Gastrocnemius medialis (tissue), 4 donors: ENCODE measurements around the gene ADIPOR2. TPM values are rescaled to one million over a fixed set of nuclear protein-coding genes. Genes with fewer than 3 reads are reported as not detected.
A peak's percentile ranks its signal among the peaks of the same experiment; 100 is the strongest.

Experiments
- ATAC-seq, 2 donors: fragments of 150-250 bp; one replicate each; pipeline ENCODE4 v1.9.1; 2016
- DNase-seq, 2 donors: peaks; one replicate each; pipeline ENCODE4 v3.0.0-alpha.2; 2019
- H3K27ac ChIP-seq, 4 donors: fragments of 200-600 bp; sonication (generic); 1 replicate in 1 of 4; 2 replicates in 3 of 4; pipeline ENCODE4 v1.5.1; 2016 to 2018; ENCODE audit warnings: mild to moderate bottlenecking in 2 of 4, moderate library complexity in 1 of 4
- H3K27me3 ChIP-seq, 3 donors: fragments of 200-600 bp; sonication (generic) in 2 of 3; 1 replicate in 1 of 3; 2 replicates in 2 of 3; pipeline versions ENCODE4 v1.5.1 to v1.6.0; 2016 to 2019; ENCODE audit warnings: mild to moderate bottlenecking in 1 of 3, moderate library complexity in 1 of 3
- H3K36me3 ChIP-seq, 2 donors: fragments of 200-600 bp; sonication (generic) in 1 of 2; one replicate each; pipeline ENCODE4 v1.5.1; 2017 to 2018
- H3K4me1 ChIP-seq, 2 donors: fragments of 200-600 bp; sonication (generic) in 1 of 2; one replicate each; pipeline ENCODE4 v1.5.1; 2016 to 2017; ENCODE audit warnings: mild to moderate bottlenecking in 2 of 2
- H3K4me3 ChIP-seq, 4 donors: fragments of 200-600 bp; sonication (generic) in 3 of 4; 1 replicate in 1 of 4; 2 replicates in 3 of 4; pipeline ENCODE4 v1.5.1; 2016 to 2019; ENCODE audit warnings: mild to moderate bottlenecking in 2 of 4
- H3K9me3 ChIP-seq, 3 donors: fragments of 200-600 bp; sonication (generic) in 2 of 3; 1 replicate in 1 of 3; 2 replicates in 2 of 3; pipeline ENCODE4 v1.5.1; 2016 to 2019
- POLR2A ChIP-seq, 2 donors: fragments of 450-650 bp; IDR thresholded peaks; one replicate each; pipeline ENCODE4 v1.6.1; 2017; ENCODE audit warnings: antibody characterized with exemption in 2 of 2, mild to moderate bottlenecking in 2 of 2, moderate library complexity in 2 of 2
- in situ Hi-C, 4 donors: fragments of 200-750 bp; cut with MboI; loops; one replicate each; pipeline versions ENCODE4 v1.15.0 to v1.8.0; 2017; ENCODE audit warnings: low sequenced_read_pairs in 4 of 4
- intact Hi-C: fragments of 100-400 bp; cut with DNase I; formaldehyde crosslinking; loops from one replicate; pipeline ENCODE4 v1.15.1; 2023; ENCODE audit warnings: low total_unique reads
- total RNA-seq, 4 donors: library from RNA; depleted of rRNA; stranded (reverse); fragments of >200 nt; gene quantifications; one replicate each; pipeline versions ENCODE4 v1.1.0 to v1.2.3, GENCODE V29; 2016
- TF ChIP-seq, protein P1 (sequence below), 5 experiments: fragments of 450-650 bp in 3 of 5; fragments of 200-600 bp in 2 of 5; sonication (generic) in 2 of 5; IDR thresholded peaks in 4 of 5; conservative IDR thresholded peaks in 1 of 5; 1 replicate in 4 of 5; 2 replicates in 1 of 5; pipeline ENCODE4 v1.5.1; 2016 to 2019; ENCODE audit warnings: antibody characterized with exemption in 5 of 5, mild to moderate bottlenecking in 3 of 5, moderate library complexity in 3 of 5

ADIPOR2 gene
- total RNA-seq, 4 donors from 2014 or later: 18.9 to 47.4 (median 25.1) TPM

DNA sequence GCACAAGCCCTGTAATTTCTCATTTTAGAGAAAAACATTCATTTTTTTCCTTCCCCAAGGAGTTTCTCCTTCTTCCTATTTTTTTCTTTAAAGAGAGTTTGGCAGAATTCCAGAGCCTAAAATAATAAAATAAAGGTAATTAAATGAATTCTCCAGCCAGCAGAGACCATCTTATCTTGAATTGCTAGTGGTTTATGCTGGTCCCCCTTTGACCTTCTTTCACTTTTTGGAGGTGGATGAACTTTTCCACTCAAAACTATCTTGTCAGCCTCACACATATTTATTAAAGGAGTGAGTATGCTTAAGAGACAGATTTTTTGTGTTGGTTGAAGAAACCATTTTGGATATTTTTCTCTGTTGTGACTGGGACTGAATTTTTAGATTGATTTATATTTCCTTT, 47.6 kb downstream of the ADIPOR2 start:
- DNase-seq: no peak
- Histone ChIP-seq H3K4me3 (no peak overlapping the region), H3K36me3 (no peaks in the 10 kb centered on the region), H3K27me3 (no peaks in the 10 kb centered on the region), H3K27ac (peak overlapping the region; percentile 70 to 81 (median 78)), H3K9me3 (no peaks in the 10 kb centered on the region), H3K4me1 (peaks cover 50 to 67% of the 10 kb centered on the region in 2 donors)
- TF ChIP-seq POLR2A (IDR thresholded peaks at IDR 0.05): no peak
- intact Hi-C loops: no loop called here
- no peak for ATAC-seq
- in situ Hi-C loops: no loop called here

DNA sequence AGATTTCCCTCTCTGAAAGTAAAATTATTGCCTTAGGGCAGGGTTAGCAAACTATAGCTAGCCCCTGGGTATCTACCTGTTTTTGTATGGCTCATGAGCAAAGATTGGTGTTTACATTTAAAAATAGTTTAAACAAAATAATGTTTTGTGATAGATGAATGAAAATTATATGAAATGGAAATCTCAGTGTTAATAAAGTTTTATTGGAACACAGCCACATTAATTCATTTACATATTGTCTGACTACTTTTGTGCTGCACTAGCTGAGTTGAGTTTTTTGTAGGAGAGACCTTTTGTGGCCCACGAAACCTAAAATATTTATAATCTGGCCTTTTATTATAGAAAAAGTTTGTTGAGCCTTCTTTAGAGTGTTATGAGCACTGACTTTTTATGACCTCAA, 48.5 kb downstream of the ADIPOR2 start:
- H3K4me3 ChIP-seq: no peak overlapping the region
- peaks cover 50 to 67% of the 10 kb centered on the region in 2 donors for H3K4me1 ChIP-seq
- no peak for TF ChIP-seq POLR2A (IDR thresholded peaks at IDR 0.05)
- TF ChIP-seq, protein P1, sequence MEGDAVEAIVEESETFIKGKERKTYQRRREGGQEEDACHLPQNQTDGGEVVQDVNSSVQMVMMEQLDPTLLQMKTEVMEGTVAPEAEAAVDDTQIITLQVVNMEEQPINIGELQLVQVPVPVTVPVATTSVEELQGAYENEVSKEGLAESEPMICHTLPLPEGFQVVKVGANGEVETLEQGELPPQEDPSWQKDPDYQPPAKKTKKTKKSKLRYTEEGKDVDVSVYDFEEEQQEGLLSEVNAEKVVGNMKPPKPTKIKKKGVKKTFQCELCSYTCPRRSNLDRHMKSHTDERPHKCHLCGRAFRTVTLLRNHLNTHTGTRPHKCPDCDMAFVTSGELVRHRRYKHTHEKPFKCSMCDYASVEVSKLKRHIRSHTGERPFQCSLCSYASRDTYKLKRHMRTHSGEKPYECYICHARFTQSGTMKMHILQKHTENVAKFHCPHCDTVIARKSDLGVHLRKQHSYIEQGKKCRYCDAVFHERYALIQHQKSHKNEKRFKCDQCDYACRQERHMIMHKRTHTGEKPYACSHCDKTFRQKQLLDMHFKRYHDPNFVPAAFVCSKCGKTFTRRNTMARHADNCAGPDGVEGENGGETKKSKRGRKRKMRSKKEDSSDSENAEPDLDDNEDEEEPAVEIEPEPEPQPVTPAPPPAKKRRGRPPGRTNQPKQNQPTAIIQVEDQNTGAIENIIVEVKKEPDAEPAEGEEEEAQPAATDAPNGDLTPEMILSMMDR (IDR thresholded peaks at IDR 0.05 in 4 of 5, conservative IDR thresholded peaks at IDR 0.05 in 1 of 5): no peak
- H3K27me3 ChIP-seq: no peaks in the 10 kb centered on the region
- intact Hi-C loops: no loop called here
- in situ Hi-C loops: no loop called here
- peak overlapping the region; percentile 70 to 81 (median 78) for H3K27ac ChIP-seq
- ATAC-seq (no peak), DNase-seq (no peak)
- no peaks in the 10 kb centered on the region for H3K9me3 ChIP-seq
- no peaks in the 10 kb centered on the region for H3K36me3 ChIP-seq

DNA sequence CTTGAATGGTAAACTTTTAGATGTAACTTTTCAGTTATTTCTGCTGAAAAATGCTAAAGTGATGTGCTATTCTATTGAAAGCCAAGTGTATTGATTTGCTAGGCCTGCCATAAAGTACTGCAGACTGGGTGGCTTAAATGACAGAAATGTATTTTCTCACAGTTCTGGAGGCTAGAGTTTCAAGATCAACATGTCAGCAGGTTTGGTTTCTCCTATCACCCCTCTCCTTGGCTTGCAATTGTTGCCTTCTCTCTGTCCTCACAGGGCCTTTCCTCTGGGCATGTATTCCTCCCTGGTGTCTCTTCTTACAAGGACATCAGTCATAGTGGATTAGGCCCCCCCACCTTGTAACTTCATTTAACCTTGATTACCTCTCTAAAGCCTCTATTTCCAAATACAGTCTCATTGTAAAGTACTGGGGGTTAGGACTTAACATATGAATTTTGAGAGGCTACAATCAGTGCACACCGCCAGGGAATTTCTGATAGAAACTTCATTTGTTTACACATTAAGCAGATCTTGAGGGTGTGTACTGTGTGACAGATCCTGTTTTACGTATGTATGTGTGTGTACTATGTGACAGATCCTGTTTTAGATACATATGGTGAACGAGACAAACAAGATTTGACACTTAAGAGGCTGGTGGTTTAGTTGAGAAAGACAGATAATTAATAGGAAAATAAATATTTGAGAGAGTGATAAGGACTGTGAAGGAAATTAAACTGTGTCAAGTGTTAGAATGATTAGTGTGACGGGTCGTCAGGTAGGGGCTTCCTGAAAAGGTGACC, 49.5 kb downstream of the ADIPOR2 start:
- H3K4me3 ChIP-seq: no peak overlapping the region
- peaks cover 50 to 74% of the 10 kb centered on the region in 2 donors for H3K4me1 ChIP-seq
- DNase-seq (peak; percentile 50 to 62), ATAC-seq (peak; percentile 97)
- in situ Hi-C loops: no loop called here
- H3K27me3 ChIP-seq: no peaks in the 10 kb centered on the region
- H3K9me3 ChIP-seq: no peaks in the 10 kb centered on the region
- intact Hi-C loops: no loop called here
- H3K27ac ChIP-seq: peak overlapping the region; percentile 70 to 81 (median 78)
- TF ChIP-seq POLR2A (IDR thresholded peaks at IDR 0.05): no peak
- TF ChIP-seq, protein P1 (IDR thresholded peaks at IDR 0.05 in 4 of 5, conservative IDR thresholded peaks at IDR 0.05 in 1 of 5): no peak
- H3K36me3 ChIP-seq: no peaks in the 10 kb centered on the region

DNA sequence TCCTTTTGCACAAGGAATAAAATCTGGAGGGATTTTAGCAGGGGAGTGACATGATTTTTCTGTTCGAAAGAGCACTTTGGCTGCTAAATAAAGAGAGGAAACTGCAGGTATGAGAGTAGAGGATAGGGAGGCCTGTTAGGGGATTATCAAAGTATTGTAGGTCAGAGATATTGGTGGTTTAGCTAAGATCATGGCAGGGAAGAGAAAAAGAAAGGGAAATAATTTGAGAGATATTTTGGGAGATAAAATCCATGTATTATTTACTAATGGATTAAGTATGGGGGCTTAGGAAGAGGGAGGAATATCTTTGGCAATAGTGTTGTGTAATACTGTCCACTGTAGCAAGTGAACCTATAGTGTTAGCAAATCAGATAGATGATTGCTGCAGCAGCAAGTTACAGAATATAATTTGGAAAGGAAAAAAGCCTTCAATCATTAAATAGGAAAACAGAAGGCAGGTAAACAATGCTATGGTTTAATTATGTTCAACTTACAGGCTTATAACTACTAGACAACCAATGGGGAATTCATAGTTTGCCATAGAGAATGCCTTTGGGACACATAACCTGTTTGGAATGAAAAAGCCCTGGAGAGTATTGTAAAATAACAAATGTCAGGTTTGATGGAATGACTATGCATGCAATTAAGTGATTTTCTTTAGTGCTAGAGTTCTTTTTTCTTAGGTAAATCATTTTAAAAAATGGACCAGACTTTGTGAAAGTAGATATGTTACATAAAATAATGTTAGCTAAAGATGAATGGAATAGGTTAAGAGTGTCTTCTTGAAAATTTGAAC, 50.5 kb downstream of the ADIPOR2 start:
- H3K4me1 ChIP-seq: peaks cover 57 to 79% of the 10 kb centered on the region in 2 donors

More for the DNA sequence above, 50.5 kb downstream of the ADIPOR2 start:
- no peak for DNase-seq
- H3K36me3 ChIP-seq: no peaks in the 10 kb centered on the region
- TF ChIP-seq, protein P1 (IDR thresholded peaks at IDR 0.05 in 4 of 5, conservative IDR thresholded peaks at IDR 0.05 in 1 of 5): no peak
- no peak for TF ChIP-seq POLR2A (IDR thresholded peaks at IDR 0.05)
- in situ Hi-C loops: no loop called here
- no peaks in the 10 kb centered on the region for H3K27me3 ChIP-seq
- no peak overlapping the region for H3K4me3 ChIP-seq
- intact Hi-C loops: no loop called here
- ATAC-seq: no peak
- H3K9me3 ChIP-seq: no peaks in the 10 kb centered on the region
- peak overlapping the region; percentile 70 to 81 (median 78) for H3K27ac ChIP-seq
